B cell (primary cell): Measurements from ENCODE around the gene TWIST2.

ENCODE experiments used
- EZH2 ChIP-seq: IDR thresholded peaks from 2 replicates; pipeline ENCODE4 v1.6.1; 2012; ENCODE audit warnings: borderline replicate concordance, low read depth, mild to moderate bottlenecking, moderate library complexity, low read length; ENCODE audit not compliant: insufficient read depth, poor library complexity, severe bottlenecking
- TF ChIP-seq, protein P1 (sequence below): fragments of 200-600 bp; IDR thresholded peaks from one replicate; pipeline ENCODE4 v1.8.0; 2022; ENCODE audit warnings: antibody characterized with exemption, mild to moderate bottlenecking

DNA sequence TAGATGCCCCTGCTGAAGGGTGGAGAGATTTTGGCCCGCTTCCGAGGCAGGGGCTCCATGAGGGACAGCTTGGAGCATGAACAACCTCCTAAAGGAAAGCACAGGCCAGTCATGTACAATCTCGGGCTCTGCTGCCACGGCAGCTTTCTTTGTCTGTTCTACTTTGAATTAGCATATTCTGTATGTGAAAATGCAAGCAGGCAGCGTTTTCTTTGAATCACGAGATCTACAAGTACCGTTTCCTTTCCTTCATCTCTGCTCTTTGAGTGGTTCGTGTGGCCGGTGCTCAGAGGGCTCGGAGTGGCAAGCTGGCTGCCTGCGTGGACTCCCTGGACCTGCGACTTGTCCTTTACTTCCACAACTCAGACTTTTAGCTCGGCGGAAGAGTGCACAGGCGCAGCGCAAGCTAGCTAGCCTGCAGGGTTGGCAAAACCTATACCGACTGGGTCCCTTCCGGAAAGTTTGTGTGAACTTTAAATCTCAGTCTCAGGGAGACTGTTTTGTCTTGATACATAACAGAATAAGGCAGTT is 6.9 kb downstream of the TWIST2 start:
- no peak for TF ChIP-seq EZH2
- TF ChIP-seq, protein P1, sequence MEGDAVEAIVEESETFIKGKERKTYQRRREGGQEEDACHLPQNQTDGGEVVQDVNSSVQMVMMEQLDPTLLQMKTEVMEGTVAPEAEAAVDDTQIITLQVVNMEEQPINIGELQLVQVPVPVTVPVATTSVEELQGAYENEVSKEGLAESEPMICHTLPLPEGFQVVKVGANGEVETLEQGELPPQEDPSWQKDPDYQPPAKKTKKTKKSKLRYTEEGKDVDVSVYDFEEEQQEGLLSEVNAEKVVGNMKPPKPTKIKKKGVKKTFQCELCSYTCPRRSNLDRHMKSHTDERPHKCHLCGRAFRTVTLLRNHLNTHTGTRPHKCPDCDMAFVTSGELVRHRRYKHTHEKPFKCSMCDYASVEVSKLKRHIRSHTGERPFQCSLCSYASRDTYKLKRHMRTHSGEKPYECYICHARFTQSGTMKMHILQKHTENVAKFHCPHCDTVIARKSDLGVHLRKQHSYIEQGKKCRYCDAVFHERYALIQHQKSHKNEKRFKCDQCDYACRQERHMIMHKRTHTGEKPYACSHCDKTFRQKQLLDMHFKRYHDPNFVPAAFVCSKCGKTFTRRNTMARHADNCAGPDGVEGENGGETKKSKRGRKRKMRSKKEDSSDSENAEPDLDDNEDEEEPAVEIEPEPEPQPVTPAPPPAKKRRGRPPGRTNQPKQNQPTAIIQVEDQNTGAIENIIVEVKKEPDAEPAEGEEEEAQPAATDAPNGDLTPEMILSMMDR, result no peak
